ENCODE results near the gene POLR2M.

The POLR2M gene

DNA sequence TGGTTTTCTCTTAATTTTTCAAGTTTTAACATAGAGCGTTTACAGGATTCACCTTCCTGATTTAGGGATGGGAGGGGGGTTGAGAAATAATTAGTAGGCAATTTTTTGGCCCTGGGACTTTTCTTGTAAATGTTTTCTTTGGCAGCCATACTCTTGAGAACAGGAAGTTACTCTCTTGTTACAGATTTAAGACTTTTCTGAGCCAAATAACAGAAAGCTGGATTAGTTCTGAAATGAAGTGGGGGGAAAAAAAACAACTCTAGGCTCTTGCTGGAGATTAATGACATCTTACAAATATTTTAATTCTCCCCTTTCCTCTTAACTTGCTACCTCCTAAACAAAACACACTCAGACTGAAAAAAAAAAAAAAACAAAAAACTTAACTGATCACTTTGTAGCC lies 13.8 kb upstream of the POLR2M start:
- no peak for DNase-seq

DNA sequence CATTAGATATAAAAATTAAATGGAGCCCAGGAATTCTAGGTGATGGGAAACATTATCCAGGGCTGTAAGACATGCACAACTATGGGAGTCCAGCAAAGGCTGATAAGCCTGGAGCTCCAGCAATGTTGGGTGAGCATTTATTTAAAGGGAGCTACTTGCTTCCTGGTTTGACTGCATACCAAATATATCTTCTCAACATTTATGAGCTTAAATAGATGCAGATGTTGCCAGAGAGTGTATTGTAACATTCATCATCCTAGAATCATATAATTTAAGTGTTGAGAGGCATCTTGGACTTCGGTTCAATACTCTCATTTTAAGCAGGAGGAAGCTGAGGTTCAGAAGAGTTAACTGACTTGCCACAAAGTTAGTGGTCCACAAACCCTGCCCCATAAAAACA lies 12.2 kb upstream of the POLR2M start:
- DNase-seq, result no peak

DNA sequence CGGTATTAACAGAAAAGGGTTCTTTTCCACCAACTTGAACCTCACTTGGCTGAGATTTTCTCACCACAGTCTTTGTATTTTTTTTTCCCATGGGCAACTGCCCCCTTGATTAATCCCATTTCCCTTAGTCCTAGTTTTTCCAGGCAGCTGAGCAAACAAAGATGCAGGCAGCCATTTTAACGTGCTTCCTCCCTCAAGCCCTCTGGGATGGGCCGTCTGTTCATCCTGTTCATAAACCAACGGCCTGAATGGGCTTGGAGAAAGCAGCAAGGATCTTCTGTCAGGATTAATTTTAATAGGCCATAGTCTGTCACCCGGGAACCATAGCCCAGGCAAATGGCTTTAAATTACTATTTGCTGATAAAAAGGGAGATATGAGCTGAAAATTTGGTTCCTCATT lies 10.4 kb upstream of the POLR2M start:
- DNase-seq, result no peak

DNA sequence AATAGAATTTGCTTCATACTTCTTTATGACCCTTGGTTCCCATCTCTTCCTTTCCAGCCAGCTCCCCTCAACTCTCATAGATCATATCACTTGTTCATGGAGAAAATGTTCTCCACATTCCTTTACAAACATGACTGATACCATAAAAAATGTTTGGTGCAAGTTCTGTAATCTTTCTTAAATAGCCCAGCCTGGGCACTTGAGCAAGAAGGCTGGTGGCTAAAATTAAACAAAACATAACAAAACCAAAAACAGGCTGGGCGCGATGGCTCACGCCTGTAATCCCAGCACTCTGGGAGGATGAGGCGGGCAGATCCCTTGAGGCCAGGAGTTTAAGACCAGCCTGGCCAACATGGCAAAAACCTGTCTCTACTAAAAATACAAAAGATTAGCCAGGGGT lies 8.9 kb upstream of the POLR2M start:
- no peak for DNase-seq

DNA sequence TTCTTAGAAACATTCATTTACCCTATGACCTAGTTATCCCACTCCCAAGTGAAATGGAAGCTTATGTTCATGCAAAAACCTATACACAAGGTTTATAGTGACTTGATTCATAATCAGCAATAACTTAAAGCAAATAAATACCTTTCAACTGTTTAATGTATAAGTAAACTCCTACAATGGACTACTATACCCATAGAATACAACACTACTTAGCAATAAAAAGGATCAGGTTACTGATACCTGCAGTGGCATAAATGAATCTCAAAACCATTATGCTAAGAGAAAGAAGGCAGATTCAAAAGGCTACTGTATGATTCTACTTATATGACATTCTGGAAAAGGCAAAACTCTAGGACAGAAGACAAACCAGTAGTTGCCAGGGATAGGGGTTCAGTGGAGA lies 8.3 kb upstream of the POLR2M start:
- no peak for DNase-seq

DNA sequence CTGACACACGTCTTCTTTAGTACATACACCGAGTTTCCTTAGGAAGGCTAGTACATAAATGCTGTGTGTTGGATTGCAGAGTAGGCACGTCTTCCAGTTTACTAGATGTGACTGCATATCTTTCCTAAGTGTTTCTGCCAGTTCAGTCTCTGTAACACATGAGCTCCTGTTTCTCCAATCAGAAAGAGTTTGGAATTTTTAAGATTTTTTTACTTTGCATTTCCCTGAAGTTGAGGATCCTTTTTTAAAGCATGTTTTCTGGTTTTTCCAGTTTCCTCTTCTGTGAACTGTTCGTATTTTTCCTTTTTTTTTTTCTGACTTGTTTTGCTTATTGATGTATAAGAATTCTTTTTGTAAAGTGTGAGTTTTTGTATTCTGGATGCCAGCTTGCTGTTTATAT lies 7.5 kb upstream of the POLR2M start:
- no peak for DNase-seq

DNA sequence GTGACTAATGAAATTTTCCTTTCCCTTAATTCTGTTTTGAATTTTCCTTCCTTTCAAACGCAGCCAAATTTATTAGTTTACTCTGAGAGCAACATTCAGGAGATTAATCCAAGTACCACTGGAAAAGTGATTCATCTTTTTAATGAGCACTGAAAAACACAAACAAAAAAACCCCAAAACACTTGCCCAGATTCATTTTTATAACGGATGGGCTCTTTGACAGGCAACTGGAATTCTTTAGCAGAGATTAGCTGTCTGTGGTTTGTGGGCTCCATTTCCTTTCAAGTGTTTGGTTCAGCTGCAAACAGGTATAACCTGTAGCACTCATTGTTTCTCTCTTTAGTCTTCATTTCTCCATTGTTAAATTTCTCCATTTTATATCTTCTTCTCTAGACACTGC lies 3.1 kb upstream of the POLR2M start:
- no peak for DNase-seq

DNA sequence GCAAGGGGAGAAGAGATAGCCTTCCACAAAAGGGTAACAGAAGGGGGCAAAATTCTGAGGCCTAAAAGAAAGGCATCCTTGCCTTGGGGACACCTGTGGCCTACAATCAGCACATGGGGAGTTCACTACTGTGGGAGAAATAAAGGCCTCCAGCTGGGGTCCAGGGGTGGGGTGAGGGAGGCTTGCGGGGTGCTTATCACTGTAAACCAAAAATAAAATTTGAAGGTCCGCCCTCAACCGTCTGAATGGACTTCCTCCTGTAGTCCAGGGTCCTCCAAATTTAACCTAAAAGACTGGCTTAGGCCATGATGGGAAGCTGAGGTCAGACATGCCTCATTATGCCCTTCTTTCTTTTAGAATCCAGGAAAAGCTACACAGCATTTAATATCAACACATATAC lies 2.1 kb upstream of the POLR2M start:
- no peak for DNase-seq

DNA sequence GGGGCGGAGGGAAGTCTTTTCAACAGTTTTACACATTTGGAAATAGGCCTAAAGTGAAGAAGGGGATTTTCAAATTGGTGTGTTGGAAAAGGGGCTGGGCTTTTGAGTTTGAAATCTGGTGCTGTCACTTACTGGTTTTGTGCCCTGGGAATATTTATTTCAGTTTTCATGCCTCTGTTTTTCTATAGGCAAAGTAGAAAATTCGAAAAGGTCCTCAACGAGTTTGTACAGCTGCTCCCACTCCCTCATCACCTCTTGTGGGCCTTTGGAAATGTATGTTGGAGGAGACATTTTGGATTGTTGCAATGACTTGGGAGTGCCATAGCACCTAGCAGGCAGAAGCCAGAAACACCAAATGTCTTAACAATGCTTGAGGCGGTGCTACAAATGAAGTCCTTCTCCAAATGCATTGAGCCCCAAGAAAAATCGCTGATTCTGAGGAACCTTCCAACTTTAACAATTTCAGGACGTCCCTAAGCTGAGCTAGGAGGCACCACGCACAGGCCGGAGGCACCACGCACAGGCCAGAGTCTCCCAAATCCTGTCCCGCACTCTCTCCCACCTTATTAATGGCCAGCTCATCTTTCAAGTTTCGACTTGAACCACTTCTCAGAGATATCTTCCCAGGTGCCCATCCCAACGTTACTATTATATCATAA lies 639 bp upstream of the POLR2M start:
- DNase-seq, result no peak

DNA sequence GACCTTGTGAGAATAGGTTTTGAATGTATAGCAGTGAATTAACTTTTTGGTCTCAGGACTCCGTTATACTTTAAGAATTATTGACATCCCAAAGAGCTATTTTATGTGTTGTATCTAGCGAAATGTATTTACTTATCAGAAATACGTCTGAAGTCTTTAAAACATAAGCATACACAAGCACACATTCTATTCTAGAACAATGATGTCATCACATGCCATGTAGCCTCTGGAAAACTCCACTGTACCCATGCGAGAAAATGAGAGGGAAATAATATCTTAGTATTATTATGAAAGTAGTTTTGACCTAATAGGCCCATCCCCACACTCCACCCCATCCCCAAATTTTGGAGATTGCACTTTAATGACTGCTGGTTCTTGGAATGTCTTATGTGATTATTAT lies 1.5 kb downstream of the POLR2M start:
- no peak for DNase-seq

DNA sequence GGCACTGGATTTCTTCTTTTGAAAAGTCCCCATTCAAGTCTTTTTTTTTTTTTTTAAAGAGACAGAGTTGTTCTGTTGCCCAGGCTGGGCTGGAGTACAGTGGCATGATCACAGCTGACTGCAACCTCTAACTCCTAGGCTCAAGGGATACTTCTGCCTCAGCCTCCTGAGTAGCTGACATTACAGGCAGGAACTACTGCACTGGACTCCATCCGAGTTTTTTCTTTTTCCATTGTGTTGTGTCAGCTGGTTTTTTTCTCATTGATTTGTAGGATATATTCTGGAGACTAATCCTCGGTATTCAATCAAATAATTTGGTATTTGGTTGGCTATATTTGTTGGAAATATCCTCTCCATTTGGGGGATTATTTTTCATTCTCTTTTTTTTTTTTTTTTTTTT lies 11.8 kb downstream of the POLR2M start:
- DNase-seq, result no peak

DNA sequence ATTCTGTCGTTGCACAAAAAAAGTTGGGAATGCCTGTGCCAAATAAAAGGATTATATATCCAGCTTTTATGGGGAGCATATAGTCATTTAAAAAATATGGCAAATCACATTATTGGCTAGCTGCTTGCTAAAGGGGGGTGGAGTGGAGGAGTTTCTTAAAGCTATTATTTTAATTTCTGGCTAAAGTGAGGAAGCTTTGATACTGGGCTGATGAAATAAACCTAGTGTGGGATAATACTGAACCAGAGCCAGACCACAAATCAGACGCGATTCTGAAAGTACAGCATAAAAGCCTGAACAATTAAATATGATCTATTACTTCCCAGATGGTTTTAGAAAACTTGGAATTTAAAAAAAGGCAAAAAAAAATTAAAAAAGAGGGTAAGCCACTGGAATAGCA lies 14.4 kb downstream of the POLR2M start:
- DNase-seq, result no peak

DNA sequence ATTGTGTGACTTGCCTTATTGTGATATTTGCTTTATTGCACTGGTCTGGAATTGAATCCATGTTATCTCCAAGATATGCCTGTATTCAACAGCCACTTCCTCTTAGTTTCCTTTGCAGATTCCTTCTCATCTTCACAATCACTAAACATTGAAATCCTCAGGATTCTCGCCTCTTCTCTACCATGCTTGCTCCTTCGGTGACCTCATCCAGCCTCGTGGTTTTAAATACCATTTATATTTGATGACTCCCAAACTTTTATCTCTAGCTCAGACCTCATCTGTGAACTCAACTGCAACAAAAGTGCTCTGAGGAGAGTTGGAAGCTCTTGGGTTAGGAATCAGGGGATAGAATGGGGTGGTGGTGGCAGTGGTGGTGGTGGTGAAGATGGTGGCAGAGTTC lies 19.9 kb downstream of the POLR2M start:
- DNase-seq, result no peak

DNA sequence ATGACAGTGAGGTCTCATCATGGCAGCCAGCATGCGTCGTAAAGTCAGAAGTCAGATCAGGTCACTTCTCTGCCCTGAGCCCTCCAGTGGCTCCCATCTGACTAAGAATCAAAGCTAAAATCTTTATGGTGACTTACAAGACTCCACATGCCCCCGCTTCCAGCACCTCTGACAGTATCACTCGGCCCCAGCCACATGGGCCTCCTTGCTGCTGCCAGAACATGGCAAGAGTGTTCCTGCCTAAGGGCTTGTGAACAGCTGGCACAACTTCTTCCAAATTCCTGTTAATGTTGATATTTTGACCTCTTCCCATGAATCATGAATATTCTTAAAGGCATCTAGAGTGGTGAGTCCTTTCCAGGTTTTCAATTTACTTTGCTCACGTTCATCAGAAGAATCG lies 20.5 kb downstream of the POLR2M start:
- no peak for DNase-seq

DNA sequence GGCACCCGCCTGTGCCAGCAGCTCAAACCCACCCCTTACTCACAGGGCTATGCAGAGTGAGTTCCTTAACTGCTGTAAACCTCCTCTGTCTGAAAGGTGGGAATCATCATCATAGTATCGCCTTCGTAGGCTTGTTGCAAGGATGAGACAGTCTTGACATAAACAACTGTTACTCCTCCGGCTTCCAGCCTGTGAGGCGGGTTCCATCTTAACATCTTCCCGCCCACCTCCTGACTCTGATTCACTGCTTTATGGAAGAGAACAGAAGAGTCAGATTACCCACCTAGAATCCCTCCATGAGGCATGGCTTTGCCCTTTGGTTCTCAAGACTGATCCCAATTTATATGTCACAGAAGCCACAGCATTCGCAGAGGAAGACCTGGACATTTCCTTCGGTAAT lies 21.9 kb downstream of the POLR2M start:
- DNase-seq, result no peak

DNA sequence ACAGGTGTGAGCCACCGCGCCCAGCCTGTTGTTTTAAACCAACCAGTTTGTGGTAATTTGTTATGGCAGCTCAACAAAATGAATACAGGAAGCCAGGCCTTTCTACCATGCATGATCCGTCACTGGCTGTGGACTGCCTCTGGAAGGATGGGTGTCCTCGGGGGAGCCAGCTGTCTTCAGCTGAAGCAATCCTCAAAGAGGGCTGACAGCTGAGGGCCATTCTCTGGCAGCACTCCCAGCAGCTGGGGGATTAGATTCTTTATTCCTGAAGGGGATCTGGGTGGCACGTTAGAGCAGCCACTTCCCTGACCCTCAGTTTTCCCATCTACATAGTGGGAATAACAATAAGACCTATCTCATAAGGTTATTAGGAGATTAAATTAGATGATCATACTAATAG lies 24.4 kb downstream of the POLR2M start:
- DNase-seq, result no peak

DNA sequence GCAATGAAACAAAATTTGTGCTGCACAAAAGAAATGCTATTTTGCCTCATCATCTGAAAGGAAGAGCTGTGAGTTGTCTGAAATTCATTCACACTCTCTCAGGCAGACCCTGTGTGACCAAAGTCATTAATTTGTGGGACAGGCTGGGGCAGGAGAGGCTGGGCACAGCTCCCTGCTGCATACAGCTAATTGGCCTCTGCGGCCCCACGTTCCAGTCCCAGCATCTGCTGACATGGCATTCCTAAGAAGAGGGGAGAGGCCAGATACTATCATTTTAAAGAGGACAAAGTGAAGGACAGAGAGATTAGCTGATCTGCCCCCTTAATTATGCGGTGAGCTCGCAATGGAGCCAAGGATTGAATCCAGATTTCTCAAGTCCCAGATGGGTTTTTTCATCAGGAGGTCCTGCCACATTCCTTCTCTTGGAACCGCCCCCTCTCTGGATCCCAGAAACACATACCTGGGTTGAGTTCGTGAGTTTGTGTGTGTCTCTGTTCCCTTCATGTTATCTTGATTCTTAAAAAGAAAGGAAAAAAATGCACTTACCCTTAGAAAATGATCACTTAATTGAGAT lies 25.1 kb downstream of the POLR2M start:
- no peak for DNase-seq

DNA sequence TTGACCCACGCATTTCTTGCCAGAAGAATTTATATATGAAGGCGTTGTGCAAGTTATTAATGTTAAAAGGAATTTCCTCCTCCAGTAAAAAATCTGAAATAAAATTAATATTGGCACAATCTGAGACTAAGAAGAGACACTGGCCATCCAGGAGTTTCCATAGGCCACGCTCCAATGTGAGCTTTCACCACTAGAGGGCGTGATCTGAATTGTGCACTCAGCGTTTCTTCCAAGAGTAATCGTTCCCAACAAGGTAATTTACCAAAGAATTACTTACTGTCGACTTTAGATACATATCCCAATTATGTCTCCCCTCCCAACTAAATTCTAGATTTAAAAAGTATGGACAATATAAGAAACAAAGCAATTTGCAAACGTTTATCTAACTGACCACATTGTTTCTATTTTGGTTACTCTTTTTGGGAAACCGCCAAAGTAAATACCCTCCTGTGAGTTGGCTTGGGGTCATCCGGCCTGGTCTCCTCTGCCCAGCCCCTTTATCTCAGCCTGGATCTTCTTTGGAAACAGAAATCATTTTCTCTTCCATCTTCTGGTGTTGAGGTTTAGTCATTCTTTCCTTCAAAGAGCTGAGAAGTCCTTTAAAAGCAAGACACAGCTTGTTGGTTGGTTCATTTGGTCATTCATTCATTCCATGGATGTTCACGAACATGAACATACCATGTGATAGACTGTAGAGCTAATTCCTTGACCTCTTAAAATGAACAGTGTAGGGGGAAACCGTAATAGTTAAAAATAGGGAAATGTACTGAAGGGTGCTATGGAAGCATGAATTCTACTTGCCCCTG lies 26.2 kb downstream of the POLR2M start:
- DNase-seq, result peak; percentile 60 to 61

DNA sequence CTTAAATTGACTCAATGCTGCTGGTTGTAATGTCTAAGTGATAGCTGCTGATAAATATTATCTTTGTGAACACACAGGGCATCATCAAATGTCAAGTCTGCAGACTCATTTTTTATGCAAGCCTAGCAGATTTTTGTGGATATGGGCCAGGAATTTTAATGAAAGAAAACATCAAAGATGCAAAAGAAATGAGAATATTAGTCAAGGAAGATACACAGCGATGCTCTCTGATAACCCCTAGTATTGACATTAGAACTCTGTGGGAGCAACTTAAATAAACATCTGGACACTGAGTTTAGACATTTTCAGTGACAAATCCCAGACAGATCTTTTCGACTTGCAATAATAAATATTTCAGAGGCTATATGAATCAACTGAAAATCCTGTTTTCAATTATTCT lies 28.3 kb downstream of the POLR2M start:
- no peak for DNase-seq

DNA sequence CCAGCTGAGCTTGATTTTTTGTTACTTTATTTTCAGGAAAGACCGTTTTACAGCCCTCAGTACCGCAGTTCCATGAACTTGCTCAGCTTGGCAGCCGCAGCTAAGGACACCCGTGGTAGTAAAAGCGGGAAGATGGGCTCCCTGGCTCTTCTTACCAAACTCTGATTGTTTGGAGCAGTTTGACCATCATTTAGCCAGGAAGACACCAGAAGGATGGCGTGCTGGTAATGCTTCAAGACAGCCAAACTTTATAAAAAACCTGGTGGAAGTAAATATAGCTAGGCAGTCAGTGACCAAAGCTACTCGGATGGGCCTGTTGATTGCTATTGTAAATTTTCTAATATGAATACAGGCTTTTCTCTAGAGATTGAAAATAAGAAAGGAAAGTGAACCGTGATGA lies 28.9 kb downstream of the POLR2M start:
- DNase-seq, result no peak

DNA sequence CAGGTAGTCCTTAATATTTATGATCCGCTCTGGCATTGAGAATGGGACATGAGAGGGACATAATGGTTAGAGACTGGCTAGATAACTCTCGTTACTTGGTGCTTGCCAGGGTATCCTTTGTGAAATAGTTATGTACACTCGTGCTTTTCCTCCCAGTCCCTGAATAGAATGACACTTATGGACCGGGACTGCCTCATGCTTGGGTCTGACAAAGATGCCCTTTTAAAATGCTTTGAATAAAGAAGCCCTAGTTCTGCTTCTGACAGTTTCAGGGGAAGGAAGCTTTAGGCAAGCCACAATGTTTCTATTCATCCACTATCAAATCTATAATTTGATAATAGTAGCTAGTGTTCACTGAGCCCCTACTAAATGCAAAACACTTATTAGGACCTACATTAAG lies 29.4 kb downstream of the POLR2M start:
- DNase-seq, result no peak

DNA sequence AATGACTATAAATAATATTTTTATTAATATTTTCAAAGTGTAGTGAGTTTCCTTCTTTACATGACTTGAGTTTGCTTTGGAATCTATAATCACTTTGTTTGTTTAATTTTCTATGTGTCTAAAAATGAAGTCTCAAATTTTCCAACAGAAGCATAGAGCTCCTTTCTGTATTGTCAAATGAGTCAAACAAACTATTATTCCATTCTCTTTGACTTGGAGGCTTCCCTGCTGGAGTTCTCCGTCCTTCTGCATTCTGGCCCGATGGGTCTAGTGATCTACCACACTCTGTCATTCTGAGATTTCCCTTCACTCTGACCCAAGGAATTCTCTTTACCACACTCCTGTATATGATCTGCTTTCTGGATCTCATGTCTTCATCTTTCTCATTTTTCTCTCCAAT lies 30.1 kb downstream of the POLR2M start:
- DNase-seq, result no peak

DNA sequence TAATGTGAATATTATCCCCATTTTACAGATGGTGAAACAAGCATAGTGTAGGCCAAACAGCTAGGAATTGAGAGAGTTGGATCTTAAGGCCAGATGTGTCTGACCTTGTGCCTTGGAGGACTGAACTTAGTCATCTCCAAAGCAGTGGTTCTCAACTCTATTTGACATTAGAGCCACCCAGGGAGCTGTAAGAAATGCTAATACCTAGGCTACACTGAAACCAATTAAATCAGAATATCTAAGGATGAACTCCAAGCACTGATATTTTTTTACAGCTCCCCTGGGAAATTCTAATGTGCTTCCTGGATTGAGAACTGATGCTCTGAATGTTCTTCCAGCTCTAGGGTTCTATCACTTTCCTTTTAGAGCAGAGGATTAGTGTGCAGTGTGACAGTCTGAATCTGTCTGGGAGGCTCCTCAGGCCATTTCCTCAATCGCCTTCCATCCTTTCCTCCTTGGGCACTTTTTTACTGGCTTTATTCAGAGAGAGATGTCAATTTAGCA lies 32.3 kb downstream of the POLR2M start:
- no peak for DNase-seq

DNA sequence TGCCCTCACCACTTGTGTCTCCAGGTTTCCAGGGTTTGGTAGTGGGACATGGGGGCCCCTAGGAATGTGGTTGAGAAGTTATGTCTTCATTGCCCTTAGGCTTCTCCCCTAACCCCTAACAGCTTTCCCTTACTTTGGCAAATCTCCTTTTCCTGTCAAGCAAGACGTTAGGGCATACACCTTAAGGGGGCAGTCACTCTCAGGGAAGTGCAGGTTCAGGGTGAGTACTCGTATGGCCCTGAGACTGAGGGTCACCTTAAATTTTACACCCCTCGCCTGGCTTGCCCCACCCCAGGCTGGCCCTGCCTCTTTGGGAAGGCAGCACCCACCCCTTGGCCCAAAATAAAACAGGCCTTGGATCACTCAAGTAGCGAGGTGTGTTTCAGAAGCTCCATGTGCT lies 33.5 kb downstream of the POLR2M start:
- no peak for DNase-seq
